Fibroblast of lung (primary cell): ENCODE measurements around the gene TIMMDC1.

Experiments used
- CTCF ChIP-seq, 2 donors: IDR thresholded peaks in 1 of 2; conservative IDR thresholded peaks in 1 of 2; 1 replicate in 1 of 2; 2 replicates in 1 of 2; pipeline ENCODE4 v1.5.1; 2011 to 2012; ENCODE audit warnings: low read length in 2 of 2, control low read depth in 1 of 2, inconsistent platforms in 1 of 2, low read depth in 1 of 2, mild to moderate bottlenecking in 1 of 2
- EZH2 ChIP-seq: IDR thresholded peaks from 2 replicates; pipeline ENCODE4 v1.5.1; 2012; ENCODE audit warnings: low read length, control low read depth, mild to moderate bottlenecking; ENCODE audit errors: missing control alignments

- TF ChIP-seq CTCF (conservative IDR thresholded peaks at IDR 0.05 in 1 of 2, IDR thresholded peaks at IDR 0.05 in 1 of 2; ENCODE audit: low read depth in 1 of 2, low read length in 2 of 2) (no peak), EZH2 (no peak)
Measured at GRCh38 chr3:119506631-119507030, 8.3 kb downstream of the TIMMDC1 start.
